Measurements from ENCODE around the gene WLS. TPM values are rescaled to one million over a fixed set of nuclear protein-coding genes. Genes with fewer than 3 reads are reported as not detected.
"Not testable (repeated sequence)": the region's sequence is repeated elsewhere in the genome, so short reads cannot be mapped to it uniquely, and the experiment has no call there.

The WLS gene
- total RNA-seq (2014; rRNA removed; shearing (Covaris generic)), result 32.3 and 49.4 TPM in 2 replicates

DNA sequence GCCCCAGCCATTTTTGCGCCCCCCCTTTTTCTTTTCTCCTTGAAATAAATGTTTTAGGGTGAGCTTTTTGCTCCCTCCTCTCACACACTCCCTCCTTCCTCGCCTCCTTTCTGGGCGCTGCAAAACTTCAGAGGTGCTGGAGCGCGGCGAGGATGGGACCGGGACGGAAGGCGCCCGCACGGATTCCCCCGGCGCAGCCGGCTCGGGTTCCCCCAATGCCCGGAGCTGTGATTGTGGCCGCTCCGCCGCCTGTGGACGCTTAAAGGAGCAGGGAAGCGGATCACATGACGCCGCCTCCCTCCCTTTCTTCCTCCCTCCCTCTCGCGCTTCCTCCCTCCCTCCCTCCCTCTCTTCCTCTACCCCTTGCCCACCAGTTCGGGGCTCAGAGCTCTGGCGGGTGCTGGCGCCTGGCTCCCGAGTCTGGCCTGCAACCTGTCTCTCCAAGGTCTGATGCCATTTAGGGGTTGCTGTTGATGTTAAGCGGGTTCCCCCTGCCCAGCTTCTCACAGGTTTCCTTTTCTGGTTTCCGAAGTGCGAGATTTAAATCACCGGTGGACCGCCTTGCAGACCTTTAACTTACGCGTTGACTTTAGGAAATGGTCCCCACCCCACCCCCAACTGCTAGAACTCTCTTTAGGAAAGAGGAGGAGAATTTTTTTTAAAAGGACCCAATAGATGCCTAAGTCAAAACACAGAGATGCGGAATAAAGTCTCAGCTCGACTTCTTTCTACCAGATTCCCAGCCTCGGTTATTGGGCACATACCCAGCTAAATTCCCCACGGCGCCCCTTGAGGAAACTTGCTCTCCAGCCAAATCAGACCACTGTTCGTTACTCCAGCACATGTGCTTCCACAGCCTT lies at the start of gene WLS:
Gene WLS (minus strand): TSS at position 235 of the 860 bp plus-strand sequence. CDS start 224 bp downstream, at position 11.
- peak; percentile 79 for DNase-seq (ENCODE audit: low spot score)

DNA sequence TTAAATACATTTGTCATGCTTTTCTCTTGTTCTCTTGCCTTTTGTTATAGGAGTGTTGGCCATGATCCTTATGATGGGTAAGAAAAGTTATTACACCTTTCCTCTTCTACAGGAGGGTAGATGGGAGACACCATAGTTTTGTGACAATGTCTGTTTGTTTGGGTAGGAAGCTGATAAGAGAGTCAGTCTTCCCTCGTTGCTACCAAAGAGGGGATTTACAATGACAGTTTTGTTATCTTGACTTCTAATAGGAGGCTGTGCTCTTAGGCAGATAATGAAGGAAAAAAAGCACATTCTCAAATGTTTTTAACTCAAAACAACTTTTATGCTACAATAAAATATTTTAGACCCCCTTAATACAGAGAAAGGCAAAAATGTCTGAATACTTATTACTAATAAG lies 48.0 kb upstream of the WLS start:
- no peak for DNase-seq (ENCODE audit: low spot score)

DNA sequence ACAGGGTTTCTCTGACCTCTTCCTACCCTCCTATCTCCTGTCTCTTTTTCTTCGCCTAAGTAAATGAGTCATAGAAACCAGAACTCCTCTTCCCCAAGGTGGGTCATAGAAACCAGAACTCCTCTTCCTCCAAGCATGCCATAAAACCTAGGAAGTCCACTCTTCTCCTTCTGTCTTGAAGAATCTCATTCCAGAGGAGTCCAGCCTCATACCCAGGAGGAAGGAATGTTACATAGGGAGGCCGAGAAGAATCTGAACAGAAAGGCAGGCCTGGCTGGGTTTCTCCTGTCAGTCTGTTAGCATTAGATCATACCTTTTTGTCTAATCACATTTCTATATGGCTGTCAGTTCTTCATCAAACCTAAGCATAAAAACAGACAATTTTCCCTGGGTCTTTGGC lies 47.5 kb upstream of the WLS start:
- no peak for DNase-seq (ENCODE audit: low spot score)

DNA sequence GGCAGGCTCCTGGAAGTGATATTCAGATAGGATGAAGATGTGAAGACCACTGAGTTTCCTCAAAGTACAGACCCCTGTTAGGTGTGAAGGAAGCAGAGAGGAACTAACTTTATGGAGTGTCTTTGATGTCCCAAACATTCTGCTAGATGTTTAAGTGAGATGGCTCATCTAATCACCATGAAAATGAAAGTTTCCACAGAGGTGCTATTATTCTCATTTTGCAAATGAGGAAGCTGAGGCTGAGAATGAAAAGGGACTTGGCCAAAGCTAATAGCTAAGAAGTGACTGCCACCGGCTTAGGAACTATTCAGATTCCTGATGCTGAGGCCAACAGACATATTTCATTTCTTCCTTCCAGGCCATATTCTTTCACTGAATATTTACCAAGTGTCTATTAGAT lies 45.9 kb upstream of the WLS start:
- DNase-seq (ENCODE audit: low spot score), result no peak

DNA sequence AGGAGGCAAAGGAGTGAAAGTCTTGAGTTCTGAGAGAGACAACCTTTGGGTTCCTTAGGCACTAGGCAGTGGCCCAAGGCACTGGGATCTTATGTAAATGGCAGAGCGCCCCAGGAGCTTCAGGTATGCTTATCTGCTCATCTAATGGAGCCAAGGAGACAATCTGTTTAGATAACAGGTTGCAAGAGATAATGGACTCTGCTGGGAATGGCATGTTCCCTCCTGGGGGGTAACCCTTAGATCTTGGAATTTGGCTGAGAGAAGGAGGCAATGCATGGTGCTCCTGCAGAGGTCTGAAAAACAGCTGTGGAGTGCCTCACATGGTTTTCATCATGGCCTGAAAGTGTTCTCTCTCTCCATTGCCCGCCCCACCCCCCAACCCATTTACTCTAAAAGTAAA lies 44.1 kb upstream of the WLS start:
- DNase-seq (ENCODE audit: low spot score), result no peak

DNA sequence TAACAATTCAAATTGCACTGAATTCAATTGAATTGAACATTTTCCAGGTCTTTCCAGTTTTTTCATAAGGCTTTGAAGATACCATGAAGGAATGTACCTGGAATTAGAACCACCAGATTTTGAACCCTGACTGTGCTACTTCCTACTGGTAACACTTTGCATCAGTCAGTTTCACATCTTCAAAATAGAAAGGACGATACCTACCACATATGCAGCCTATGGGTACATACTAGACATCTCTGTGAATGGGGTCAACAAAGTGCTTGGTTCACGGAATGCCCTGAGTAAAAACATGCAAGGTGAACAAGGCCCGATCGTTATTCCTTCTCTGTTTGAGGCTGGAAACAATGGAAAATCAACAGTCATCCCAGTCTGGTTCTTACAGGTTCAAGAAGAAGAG lies 41.2 kb upstream of the WLS start:
- no peak for DNase-seq (ENCODE audit: low spot score)

DNA sequence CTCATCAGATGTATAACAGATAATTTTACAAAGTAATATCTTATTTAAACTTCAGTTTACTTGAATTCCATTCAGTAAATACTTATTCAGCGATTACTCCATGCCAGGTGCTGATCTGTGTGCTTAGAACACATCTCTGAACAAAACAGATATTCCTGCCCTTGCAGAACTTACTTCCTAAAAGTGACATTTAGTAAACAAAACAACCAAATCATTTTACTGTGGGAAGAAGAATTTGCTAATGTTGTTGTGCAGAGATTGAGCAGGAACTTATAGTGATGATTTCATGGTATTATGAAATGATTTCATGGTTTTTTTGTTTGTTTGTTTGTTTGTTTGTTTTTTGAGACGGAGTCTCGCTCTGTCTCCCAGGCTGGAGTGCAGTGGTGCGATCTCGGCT lies 39.3 kb upstream of the WLS start:
- DNase-seq (ENCODE audit: low spot score), result no peak

DNA sequence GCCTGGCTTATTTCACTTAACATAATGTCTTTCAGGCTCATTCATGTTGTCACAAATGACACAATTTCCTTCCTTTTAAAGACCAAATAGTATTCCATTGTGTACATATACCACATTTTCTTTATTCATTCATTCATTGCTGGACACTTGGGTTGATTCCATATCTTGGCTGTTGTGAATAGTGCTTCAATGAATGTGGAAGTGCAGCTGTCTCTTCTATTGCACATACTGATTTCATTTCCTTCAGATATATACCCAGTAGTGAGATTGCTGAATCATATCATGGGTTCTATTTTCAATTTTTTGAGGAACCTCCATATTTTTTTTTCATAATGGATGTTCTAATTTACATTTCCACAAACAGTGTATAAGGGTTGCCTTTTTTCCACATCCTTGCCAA lies 38.6 kb upstream of the WLS start:
- no peak for DNase-seq (ENCODE audit: low spot score)

DNA sequence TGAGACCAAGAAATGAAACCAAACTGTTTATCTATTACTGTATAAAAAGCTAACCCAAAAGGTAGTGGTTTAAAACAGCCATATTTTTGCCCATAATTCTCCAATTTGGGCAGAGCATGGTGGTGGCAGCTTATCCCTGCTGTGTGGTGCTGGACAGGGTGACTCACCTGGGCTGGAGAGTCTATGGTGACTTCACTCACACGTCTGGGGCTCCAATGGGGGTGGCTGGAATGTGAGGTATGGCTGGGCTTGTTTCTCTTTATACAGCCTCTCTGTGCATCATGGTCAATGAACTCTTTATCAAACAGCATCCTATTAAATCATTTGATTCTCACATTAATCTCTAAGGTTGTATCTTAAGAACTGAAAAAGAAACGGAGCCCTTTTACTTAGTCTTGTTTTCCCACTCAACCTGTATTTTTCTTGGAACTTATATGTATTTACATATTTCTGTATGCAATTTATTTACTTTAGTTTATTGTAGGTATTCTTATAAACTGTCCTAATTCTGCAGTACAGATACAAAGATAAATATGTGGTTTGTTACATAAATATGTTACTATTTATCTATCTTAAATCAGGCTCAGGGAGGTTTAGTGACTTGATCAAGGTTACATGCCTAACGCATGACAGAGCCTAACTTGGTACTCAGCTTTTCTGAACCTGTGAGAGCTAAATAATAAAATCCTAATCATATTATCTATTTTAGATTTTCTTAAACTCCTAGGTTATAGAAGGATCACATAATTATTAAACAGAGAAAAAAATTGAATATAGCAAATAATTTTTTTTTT lies 37.5 kb upstream of the WLS start:
- peak; percentile 50 for DNase-seq (ENCODE audit: low spot score)

DNA sequence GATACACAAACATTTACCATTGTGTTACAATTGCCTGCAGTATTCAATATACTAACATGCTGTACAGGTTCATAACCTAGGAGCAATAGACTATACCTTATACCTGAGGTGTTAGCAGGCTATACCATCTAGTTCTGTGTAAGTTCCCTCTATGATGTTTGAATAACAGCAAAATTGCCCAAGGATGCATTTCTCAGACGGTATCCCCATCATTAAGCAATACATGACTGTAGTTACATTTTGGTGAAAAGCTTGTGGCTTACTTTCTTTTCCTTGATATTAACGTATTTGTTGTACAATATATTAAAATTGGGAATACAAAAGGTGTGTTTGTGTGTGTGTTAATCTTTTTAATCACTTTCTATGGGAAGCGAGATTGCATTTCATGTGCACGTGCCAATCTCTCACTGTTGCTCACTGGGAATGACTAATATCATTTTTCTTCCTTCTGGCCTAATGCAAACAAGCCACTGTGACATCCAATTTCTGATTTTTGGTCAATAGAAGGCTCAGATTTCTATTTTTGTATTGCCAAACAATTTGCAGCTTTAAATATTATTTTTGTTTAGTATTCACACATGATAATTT lies 36.7 kb upstream of the WLS start:
- no peak for DNase-seq (ENCODE audit: low spot score)

DNA sequence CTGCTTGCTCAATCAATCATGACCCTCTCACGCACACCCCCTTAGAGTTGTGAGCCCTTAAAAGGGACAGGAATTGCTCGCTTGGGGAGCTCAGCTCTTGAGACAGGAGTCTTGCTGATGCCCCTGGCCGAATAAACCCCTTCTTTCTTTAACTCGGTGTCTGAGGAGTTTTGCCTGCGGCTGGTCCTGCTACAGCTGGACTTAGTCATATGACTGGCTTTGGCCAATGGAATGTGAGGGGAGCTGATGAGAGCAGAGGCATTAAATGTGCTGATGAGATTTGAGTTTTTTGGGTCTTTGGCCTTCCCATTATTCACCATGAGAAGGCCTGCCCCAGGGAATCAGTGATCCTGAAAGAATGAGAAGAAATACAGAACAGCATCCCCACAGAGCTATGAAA lies 24.5 kb upstream of the WLS start:
- DNase-seq (ENCODE audit: low spot score), result not testable (repeated sequence)

DNA sequence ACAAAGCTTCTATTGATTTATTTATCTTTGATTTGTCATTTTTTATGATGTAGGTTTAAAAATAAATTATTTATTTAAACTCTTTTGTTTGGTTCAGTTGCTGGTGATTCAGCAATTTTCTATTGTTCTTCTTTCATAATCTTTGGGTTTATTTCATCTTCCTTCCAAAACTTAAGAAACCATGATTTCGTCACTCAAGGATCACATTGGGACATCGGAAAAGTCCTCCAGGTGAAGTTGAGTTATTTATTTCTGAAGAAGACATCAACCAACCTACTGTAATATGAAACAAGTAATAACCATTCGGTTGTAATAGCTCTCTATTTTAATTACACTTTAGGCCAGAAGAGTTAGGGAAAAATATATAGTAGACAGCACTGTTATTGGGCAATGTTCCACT lies 23.0 kb upstream of the WLS start:
- no peak for DNase-seq (ENCODE audit: low spot score)

DNA sequence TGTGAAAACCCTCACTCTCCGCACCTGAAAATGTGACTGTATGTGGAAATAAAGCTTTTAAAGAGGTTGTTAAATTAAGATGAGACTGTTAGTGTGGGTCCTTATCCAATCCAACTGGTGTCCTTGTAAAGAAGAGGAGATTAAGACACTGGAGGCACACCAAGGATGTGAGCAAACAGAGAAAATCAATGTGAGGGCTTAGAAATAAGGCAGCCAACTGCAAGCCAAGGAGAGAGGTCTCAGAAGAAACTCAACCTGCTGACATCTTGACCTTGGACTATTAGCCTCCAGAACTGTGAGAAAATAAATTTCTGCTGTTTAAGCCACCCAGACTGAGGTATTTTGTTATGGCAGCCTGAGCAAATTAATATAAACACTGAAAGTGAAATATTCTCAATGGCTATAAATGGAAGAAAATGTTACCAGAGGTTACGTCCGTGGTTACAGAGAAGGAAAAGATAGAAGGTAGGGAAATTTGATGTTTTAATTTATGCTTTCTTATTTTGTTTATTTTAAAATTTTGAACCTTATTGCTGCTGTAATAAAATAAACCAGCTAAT lies 22.4 kb upstream of the WLS start:
- no peak for DNase-seq (ENCODE audit: low spot score)

DNA sequence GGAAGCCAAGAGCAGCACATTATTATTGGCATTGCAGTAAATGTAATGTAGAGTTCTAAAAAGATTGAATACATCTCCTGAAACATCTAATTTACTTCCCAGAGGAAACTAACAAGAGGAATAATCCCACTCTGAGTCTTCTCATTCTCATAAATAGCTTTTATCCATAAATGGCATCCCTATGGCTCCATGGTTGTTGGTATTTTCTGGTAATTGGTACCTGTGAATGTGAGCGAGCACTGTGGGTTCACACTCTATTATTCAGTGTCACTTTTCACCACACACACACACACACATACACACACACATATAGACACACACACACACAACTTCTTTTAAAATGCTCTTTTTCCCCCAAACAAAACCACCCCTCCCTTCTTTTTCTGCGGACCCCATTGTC lies 4.7 kb upstream of the WLS start:
- DNase-seq (ENCODE audit: low spot score), result no peak

DNA sequence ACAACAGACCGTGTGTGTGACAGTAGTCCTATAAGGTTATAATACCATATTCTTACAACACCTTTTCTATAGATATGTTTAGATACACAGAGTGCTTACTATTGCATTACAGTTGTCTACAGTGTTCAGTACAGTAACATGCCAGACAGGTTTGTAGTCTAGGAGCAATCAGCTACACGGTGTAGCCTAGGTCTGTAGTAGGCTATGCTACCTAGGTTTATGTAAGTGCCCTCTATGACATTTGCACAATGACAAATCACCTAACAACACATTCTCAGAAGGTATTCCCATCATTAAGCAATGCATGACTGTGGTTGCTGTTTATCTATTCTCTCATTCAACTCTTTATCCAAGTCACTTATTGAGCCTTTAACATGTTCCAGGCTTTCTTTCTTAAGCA lies 1.8 kb upstream of the WLS start:
- no peak for DNase-seq (ENCODE audit: low spot score)

DNA sequence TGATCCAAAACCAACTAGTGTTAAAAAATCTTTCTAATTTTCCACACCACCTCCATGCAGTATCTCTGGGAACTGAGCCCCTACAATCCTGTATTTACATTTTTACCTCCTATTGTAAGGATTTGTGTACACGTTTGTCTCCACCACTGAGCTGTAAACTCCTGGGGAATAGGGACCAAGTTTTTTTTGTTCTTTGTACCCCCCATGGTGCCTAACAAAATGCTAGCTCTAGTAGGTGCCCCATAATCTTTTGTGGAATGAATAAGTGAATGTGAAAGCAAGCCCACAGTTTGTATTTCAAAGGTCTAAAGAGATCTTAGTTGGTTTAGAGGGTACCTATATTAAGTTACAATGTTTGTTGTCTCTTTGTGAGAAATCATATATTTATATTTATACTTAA lies 879 bp upstream of the WLS start:
- DNase-seq (ENCODE audit: low spot score), result no peak

DNA sequence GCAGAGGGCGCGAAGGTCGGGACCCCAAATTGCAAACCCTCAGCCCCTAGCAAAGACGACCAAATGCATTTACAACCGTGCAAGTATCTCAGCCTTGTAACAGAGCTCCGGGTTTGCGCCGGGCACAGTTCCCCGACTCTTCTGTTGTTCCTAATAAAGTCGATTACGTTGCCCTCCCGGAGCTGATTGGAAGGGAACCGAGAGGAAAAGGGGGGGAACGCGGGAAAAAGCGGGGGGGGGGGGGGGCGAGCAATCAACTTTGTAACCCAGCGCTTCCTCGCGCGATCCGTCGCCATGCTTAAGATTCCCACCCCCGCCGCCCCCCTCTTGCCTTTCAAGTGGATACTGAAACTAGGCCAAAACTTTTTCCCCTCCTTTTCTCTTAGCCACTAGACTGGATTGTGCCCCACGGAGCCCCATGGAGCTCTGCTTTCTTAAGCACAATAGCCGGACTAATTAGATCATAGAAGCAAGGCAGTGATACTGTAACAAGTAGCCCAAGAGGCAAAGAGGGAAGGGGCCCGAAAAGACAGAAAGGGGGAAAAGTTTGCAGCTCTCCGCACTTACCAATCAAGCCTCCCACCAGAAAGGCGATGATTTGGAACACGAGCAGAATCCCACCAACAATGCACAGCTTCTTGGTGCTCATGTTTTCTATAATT lies 565 bp downstream of the WLS start:
- DNase-seq (ENCODE audit: low spot score), result peak; percentile 49

DNA sequence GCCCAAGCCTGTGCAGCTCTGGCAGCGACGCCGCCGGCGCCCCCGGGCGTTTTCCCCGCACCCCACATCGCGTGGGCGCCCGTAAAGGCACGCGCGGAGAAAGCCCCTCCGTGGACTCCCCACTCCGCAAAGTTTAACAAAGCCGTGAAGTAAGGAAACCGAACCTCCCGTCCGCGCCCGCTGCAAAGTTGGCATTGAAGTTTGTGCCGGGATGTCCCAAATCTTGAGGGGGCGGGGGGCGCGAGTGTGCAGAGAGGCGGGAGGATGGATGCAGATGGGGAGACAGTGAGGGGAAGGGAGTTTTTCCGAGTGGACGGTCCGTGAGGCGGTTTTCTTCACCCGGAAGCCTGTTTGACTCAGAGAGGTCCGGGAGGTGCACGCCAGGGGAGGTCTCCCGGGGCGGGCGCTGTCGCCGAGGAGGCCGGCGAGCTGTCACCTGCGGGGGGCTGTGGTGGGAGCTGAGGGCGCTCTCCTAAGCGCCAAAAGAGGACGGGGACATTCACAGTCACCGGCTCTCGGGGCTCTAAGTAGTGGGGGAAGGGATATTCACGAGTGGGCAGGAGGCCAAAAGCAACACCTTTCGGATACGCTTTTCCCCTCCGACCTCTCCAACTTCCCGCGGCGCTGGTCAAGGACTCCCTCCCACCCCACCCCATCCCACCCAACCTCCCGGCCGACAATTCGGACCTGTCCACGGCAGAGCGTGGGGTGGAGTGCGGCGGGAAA lies 1.3 kb downstream of the WLS start:
- DNase-seq (ENCODE audit: low spot score), result peak; percentile 11

DNA sequence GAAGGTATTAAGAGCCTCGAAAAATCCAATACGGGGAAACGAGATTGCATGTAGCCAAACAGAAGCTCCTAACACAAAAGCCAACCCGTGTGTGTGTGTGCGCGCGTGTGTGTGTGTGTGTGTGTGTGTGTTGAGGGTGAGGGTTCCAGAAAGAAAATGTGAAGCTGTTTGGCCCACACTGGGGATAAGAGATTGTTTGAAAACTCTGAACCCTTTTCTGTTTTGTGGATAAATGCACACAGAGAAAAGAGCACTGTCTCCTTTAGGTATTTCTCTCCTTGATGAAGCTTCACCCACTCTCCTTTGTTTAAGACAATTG lies 1.9 kb downstream of the WLS start:
- no peak for DNase-seq (ENCODE audit: low spot score)

DNA sequence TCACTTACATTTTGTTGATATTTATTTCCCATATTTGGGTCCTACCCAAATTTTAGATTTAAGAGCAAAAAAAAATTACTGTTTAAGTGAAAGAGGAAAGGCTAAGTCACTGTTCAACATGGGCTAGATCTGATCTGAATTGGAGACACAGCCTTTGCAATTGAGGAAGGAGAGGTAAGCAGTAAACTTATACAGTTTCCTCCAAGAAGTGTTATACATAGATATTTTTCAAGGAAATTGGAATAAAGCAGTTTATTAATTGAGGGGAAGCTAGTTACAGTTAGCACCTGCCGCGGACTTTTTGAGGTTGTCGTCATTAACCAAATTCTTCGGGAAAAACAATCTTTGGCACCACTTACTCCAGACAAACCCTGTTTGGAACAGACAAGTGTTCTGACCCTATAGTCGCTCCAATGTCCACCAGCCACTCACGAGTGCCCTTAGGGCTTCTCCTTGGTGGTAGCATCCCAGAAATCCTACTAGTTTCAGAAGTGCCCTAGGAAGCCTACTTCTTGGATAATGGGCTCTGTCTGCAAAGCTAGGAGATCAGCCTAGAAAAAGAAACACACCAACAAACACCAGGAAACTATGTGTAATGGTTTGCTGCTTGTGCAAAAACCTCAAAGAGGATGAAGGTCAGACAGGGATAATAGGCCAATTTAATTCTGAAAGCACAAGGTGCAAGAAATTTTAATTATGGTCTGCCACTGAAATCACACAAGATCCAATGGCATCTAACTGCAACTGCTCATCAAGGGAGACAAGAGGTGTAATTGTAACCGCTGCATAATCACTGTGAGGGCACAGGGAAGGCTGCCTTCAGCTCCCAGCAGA lies 2.5 kb downstream of the WLS start:
- DNase-seq (ENCODE audit: low spot score), result no peak

Data from A172 (cell line).